ENCODE data around the gene EXOSC1. TPM values are rescaled to one million over a fixed set of nuclear protein-coding genes. Genes with fewer than 3 reads are reported as not detected.

EXOSC1 gene
- polyA plus RNA-seq, 1 of the 3 experiments (the other 2 are of a cell fraction): 49.0 TPM

GRCh38 chr10:97462309-97462708, 16.5 kb upstream of the EXOSC1 start:
- DNase-seq: no peak
- peaks cover 55 to 71% of the 10 kb centered on the region in 2 experiments for H3K36me3 ChIP-seq (replicated peaks in 1 of 2; ENCODE audit: control insufficient read depth in 1 of 2, insufficient read depth in 2 of 2, low read length in 1 of 2)
- WGBS (ENCODE audit: low lambda C conversion rate): 100% methylated on average over 2 of the region's 2 CpGs

More at GRCh38 chr10:97462309-97462708, 16.5 kb upstream of the EXOSC1 start:
- Histone ChIP-seq H3K9me3 (no peaks in the 10 kb centered on the region), H3K4me2 (no peak overlapping the region), H3K4me3 (ENCODE audit: low read depth in 2 of 2, low read length in 1 of 2) (no peak overlapping the region), H3K9me2 (no peaks in the 10 kb centered on the region), H3K79me2 (ENCODE audit: insufficient read depth) (no peaks in the 10 kb centered on the region), H3K27ac (ENCODE audit: low read depth in 2 of 2, low read length in 1 of 2) (no peak overlapping the region), H3K9ac (no peak overlapping the region), H2AFZ (ENCODE audit: low read depth) (no peak overlapping the region), H3K27me3 (ENCODE audit: insufficient read depth) (no peaks in the 10 kb centered on the region), H3K4me1 (ENCODE audit: control insufficient read depth in 1 of 2, insufficient read depth in 2 of 2, low read depth in 1 of 2, low read length in 1 of 2) (peaks cover 0 to 4% of the 10 kb centered on the region in 2 experiments; a peak in 2 of 4 replicates), H4K20me1 (ENCODE audit: insufficient read depth) (0 out of 2 replicates have a peak, but pooled peaks cover 7% of the 10 kb centered on the region), H3F3A (replicated peaks; ENCODE audit: insufficient read depth) (peaks cover 24% of the 10 kb centered on the region)
- CTCF ChIA-PET: interaction anchor here (0.7 to 8.7 kb wide), 9 partner anchors 10 to 150 kb away, joined by 3 to 132 read pairs (median 4); partner anchors contain the start of gene ANKRD2
- POLR2A ChIA-PET: interaction anchor here (1.8 kb wide), 1 partner anchor 91 kb away, joined by 4 read pairs; no protein-coding TSS in a partner anchor
- no peak for TF ChIP-seq JUND (IDR thresholded peaks at IDR 0.05)
- TF ChIP-seq FOXM1 (IDR thresholded peaks at IDR 0.05; ENCODE audit: low read depth): no peak
- no peak for TF ChIP-seq RAD21 (IDR thresholded peaks at IDR 0.05; ENCODE audit: low read length)
- no peak for TF ChIP-seq RXRA (IDR thresholded peaks at IDR 0.05; ENCODE audit: borderline replicate concordance, low read depth)
- no peak for TF ChIP-seq MEF2A (IDR thresholded peaks at IDR 0.05; ENCODE audit: borderline replicate concordance, low read depth)
- TF ChIP-seq, protein P1, sequence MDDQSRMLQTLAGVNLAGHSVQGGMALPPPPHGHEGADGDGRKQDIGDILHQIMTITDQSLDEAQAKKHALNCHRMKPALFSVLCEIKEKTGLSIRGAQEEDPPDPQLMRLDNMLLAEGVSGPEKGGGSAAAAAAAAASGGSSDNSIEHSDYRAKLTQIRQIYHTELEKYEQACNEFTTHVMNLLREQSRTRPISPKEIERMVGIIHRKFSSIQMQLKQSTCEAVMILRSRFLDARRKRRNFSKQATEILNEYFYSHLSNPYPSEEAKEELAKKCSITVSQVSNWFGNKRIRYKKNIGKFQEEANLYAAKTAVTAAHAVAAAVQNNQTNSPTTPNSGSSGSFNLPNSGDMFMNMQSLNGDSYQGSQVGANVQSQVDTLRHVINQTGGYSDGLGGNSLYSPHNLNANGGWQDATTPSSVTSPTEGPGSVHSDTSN (IDR thresholded peaks at IDR 0.05): no peak
- TF ChIP-seq NFIC (IDR thresholded peaks at IDR 0.05; ENCODE audit: borderline replicate concordance): no peak
- TF ChIP-seq, protein P2, sequence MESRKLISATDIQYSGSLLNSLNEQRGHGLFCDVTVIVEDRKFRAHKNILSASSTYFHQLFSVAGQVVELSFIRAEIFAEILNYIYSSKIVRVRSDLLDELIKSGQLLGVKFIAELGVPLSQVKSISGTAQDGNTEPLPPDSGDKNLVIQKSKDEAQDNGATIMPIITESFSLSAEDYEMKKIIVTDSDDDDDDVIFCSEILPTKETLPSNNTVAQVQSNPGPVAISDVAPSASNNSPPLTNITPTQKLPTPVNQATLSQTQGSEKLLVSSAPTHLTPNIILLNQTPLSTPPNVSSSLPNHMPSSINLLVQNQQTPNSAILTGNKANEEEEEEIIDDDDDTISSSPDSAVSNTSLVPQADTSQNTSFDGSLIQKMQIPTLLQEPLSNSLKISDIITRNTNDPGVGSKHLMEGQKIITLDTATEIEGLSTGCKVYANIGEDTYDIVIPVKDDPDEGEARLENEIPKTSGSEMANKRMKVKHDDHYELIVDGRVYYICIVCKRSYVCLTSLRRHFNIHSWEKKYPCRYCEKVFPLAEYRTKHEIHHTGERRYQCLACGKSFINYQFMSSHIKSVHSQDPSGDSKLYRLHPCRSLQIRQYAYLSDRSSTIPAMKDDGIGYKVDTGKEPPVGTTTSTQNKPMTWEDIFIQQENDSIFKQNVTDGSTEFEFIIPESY (IDR thresholded peaks at IDR 0.05; ENCODE audit: borderline replicate concordance, low read depth): no peak
- TF ChIP-seq, protein P3, sequence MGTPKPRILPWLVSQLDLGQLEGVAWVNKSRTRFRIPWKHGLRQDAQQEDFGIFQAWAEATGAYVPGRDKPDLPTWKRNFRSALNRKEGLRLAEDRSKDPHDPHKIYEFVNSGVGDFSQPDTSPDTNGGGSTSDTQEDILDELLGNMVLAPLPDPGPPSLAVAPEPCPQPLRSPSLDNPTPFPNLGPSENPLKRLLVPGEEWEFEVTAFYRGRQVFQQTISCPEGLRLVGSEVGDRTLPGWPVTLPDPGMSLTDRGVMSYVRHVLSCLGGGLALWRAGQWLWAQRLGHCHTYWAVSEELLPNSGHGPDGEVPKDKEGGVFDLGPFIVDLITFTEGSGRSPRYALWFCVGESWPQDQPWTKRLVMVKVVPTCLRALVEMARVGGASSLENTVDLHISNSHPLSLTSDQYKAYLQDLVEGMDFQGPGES (IDR thresholded peaks at IDR 0.05; ENCODE audit: low read depth, low read length): no peak
- TF ChIP-seq NRF1 (IDR thresholded peaks at IDR 0.05; ENCODE audit: low read depth, low read length): no peak
- TF ChIP-seq EZH2phosphoT487 (IDR thresholded peaks at IDR 0.05; ENCODE audit: borderline replicate concordance, low read depth): no peak
- TF ChIP-seq REST (IDR thresholded peaks at IDR 0.05; ENCODE audit: low read depth, low read length): no peak
- no peak for TF ChIP-seq ELF1 (IDR thresholded peaks at IDR 0.05)
- TF ChIP-seq POLR2AphosphoS5 (IDR thresholded peaks at IDR 0.05; ENCODE audit: low read depth, low read length): no peak
- no peak for TF ChIP-seq MAX (IDR thresholded peaks at IDR 0.05; ENCODE audit: low read depth)
- no peak for TF ChIP-seq SIN3A (IDR thresholded peaks at IDR 0.05; ENCODE audit: borderline replicate concordance, low read depth, low read length)
- TF ChIP-seq FOSL2 (IDR thresholded peaks at IDR 0.05; ENCODE audit: borderline replicate concordance, low read depth): no peak
